Raji (cell line): Measurements from ENCODE around the gene CENPM.

ENCODE experiments used
- POLR2A ChIP-seq: IDR thresholded peaks from 2 replicates; pipeline ENCODE4 v1.6.1; 2011; ENCODE audit warnings: low read depth, low read length, control low read depth; ENCODE audit not compliant: insufficient read depth

Gene CENPM

DNA sequence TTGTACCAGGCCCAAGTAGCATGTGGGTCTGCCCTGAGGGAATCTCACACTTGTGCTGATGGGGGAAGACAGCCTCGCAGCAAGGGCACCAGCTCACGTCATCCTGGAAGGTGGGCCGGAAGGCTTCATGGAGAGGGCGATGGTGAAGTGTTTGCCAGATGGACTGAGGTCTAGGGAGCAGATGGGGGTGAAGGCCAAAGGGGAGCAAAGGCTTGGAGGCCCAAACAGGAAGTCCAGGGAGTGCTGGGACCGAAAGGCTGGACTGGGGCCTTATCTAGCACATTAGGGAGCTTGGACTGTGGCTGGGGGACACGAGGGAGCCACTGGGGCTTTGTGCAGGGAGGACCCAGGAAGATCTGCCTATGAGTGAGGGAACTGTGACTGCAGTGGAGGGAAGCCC is 19.1 kb downstream of the CENPM start:
- peak; percentile 34; the same call in 1 of the 2 replicates for TF ChIP-seq POLR2A

DNA sequence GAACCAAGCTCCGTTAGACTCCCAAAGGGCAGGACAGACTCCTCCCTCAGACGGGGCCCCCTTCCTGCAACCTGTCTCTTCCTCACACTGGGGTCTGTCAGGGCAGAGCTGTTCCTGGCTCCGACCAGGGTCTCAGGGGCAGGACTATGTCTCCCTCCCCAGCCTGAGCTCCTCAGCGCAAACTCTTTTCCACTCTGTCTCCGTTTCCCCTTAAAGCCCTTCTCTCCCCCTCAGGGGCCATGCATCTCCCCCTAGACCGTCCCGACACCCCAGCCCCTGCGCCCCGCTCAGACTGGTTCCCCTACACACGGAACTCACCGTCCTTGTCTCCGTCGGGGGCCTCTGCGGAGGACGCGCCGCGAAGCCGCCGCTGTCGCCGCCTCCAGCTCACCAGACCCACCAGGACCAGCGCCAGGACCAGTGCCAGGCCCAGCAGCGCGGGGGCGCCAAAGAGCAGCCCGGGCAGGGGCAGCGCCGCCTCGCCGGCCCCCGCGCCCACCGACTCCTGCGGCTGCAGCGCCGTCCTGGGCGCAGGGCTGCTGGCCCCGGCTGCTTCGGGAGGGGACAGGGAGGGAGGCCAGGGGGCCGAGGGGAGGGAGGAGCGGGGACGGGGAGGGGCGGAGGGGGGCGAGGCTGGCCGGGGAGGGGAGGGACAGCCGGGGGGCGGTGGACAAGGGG is 21.0 kb downstream of the CENPM start:
- TF ChIP-seq POLR2A, result peak; percentile 16; the same call in 1 of the 2 replicates

DNA sequence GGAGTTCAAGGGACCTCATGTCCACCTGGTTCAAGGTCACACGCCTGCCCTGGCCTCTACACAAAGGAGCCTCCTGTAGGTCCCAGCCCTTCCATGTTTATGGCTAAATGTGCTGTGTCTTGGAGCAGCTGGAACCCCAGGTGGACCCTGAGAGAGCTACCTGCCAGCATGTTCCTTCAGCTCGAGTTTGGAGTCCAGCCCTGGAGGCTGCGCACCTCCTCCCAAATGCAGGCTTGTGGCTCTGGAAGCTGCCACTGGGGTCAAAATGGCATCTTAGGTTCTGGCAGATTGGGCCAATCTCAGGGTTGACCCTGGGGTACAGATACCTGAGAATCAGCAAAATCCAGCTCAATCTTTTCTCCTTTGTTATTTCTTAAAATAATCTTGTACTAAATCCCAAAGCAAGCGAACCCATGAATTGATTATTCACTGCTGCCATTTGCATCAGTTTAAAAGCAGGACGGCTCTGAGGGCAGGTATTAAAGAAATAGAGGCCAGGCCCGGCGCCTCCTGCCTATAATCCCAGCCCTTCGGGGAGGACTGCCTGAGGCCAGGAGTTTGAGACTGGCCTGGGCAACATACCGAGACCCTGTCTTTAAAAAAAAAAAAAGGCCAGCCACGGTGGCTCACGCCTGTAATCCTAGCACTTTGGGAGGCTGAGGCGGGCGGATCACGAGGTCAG is 23.2 kb downstream of the CENPM start:
- no peak for TF ChIP-seq POLR2A

DNA sequence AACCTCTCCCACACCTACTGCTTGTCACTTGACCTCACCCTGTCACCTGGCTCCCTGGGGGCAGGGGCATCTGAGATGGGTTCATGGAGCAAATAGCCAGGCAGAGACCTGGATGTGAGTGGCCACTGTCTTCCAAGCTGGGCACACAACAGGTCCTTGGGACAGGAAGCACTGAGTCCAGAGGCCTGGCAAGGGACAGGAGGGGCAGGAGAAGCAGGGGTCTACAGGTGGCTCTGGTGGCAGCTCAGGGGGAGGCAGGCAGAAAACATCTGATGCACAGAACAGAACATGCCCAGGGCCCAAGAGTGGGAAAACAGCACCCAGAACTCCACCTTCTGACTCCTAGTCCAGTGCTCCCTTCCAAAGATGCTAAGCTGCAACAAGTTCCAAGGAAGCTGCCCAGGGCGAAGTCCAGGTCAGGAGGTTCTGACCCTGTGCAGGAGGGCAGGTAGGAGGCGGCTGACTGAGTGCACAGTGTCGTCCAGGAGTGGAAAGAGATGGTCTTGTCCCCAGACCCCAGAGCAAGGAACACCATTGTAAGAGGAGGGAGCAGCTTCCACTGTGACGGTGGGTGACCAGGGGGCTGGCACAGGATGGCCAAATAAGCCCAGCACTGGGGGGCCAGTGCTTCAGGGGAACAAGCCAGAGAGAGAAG is 23.9 kb downstream of the CENPM start:
- no peak for TF ChIP-seq POLR2A

DNA sequence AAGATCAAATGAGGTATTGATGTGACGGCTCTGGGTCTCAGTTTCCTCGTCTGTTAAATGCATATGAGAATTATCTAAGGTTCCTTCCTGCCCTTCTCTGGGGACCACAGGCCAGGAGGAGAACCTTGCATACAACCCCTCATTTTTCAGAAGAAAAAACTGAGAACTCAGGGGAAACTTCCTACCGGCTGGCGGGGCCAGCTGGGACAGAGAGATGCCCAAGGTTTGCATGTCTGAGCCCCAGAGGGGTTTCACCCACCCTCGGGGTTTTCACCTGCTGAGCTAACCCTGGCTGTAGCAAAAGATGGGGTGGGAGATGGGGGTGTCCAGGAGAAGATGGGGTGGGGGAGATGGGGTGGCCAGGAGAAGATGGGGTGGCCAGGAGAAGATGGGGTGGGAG is 24.6 kb downstream of the CENPM start:
- TF ChIP-seq POLR2A, result no peak

DNA sequence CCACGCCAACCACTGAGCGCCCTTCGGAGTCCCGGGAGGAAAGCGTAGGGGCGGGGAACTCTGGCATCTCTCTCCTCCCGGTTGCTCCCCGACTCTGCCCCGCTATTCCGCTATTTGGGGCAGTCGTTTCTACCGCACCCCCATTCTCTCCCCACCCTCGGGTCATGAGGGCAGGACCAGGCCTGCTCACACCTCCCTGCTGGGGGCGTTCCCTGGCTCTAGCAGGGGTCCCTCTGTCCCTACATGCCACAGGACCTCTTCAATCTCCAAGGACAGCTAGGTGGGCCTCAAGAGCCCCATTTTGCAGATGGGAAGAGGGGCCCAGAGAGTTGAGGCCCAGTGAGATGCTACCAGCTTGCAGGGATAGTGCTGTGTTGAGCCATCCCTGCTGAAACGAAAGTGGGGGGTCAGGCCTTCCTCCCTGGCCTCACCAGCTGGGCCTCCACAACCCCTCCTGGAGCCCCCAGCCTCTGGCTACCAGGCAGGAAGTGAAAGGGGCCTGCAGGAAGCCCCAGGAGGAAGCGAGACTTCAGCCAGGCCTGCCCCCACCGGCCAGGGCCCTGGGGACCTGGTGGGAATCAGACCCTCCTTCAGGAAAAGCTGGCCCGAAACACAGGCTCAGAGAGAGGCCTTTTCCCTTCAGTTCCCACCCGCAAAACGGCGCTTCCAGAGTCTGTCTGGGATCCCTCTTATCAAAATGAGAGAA is 26.5 kb downstream of the CENPM start:
- no peak; the same call in none of the 2 replicates for TF ChIP-seq POLR2A

DNA sequence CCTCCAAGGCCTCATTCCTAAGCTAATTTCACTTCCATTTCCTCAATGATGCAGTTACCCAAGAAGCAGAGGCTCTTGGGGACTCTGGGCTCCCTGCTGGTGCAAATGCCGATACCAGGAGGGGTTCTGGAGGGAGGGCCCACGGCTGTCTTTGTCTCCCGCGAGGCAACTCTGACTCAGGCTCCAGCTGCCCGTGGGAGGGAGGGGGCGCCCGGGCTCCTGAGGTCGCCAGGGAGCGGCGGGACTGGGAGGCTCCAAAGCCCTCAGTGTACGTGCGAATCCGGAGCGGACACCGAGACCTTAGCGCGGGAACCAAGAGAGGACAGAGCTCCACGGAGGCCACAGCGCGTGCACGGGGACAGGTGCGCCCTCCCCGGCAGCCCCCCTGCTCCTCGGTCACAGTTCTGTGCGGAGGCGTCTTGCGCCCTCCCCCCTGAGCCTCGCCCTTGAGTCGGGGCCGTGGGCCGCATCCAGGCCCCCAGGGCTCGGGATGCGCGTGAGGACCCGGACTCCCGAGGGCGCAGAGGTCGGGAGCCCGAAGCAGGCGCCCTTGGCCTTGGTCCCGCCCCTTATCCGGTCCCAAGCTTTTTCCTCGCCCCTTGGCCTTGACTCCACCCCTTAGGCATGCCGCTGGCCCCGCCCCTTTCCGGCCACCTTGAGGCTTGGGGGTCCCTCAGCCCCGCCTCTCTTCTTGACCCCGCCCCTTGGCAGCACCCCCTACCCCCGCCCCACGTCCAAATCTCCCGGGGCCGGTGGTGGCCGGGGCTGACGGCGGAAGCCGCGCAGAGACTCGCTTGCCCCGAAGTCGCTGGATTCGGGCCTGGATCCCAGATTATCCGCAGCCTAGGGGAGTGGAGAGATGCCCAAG is 27.4 kb downstream of the CENPM start:
- TF ChIP-seq POLR2A, result peak; percentile 23; the same call in 1 of the 2 replicates

DNA sequence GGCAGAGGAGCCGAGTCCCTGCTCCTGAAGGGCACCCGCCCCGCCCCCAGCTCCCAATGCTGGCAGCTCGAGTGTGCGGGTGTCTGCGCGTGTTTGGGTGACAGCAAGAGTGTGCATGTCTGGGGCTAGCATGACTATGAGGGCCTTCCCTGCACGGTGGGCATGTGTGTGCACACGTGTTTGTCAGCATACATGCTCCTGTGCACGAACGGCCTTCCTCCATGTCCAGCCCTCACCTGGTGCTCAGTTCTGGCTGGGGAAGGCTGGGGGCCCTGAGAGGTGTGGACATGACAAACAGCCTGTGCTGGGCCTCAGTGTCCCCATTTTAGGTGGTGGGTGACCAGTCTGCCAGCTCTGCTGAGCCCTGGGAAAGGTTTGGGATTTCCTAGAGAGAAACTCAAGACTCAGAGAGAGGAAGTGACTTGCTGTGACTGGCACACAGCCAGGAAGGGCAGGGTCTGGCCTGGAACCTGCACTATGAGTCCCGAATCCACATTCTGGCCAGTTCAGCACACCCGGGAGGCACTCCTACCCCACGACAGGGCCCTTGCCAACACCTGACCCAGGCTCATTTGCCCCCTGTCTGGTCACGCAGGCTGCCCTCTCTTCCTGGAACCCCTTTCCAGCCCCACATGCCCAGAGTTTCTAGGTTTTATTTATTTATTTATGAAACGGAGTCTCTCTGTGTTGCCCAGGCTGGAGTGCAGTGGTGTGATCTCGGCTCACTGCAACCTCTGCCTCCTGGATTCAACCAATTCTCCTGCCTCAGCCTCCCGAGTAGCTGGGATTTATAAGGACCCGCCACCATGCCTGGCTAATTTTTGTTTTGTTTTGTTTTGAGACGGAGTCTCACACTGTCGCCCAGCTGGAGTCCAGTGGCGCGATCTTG is 28.8 kb downstream of the CENPM start:
- TF ChIP-seq POLR2A, result peak; percentile 58

DNA sequence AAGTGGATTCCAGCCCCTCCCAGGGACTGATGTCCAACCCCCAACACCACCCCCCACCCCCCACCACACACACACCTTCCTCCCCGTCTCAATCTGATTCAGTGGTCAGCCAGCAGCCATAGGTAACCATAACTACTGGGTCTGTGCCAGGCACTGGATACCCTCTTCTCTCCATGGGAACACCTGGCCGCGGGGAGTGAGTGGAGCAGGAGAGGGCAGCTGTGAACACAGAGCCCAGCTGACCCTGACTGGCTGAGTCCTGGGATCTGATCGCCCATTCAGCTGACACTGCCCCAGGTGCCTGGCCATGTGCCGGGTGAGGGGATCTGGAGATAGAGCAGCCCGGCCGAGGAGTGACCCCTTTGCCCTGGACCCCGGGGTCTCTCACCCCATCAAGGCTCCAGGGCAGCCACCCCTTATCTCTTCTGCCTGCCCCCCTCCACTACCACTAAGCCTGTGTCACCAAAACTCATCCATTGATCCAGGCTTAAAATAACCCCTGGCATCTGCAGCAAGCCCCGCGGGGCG is 29.5 kb downstream of the CENPM start:
- TF ChIP-seq POLR2A, result no peak

DNA sequence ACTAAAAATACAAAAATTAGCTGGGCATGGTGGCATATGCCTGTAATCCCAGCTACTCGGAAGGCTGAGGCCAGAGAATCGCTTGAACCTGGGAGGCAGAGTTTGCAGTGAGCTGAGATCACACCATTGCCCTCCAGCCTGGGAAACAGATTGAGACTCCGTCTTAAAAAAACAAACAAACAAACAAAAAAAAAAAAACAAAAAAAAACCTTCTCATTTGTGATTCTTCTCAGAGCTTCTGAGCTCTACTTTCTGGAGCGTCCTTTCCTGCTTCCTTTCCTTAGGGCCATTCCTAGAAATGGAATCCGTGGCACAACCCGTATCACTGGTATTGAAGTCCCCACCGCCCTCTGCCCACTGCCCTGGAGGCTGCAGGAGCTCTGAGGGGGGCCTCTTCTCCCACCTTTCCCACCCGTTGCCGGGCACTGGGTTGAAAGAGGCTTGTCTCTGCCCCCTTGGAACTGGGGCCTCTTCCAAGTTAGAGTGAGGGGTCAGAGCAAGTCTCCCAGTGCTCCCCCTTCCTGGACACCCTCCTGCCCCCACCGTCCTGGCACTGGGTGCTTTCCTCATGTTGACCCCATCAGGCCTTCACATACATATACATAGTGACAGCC is 30.1 kb downstream of the CENPM start:
- 0 out of 2 replicates have a peak, but pooled peaks have one; percentile 16 for TF ChIP-seq POLR2A

DNA sequence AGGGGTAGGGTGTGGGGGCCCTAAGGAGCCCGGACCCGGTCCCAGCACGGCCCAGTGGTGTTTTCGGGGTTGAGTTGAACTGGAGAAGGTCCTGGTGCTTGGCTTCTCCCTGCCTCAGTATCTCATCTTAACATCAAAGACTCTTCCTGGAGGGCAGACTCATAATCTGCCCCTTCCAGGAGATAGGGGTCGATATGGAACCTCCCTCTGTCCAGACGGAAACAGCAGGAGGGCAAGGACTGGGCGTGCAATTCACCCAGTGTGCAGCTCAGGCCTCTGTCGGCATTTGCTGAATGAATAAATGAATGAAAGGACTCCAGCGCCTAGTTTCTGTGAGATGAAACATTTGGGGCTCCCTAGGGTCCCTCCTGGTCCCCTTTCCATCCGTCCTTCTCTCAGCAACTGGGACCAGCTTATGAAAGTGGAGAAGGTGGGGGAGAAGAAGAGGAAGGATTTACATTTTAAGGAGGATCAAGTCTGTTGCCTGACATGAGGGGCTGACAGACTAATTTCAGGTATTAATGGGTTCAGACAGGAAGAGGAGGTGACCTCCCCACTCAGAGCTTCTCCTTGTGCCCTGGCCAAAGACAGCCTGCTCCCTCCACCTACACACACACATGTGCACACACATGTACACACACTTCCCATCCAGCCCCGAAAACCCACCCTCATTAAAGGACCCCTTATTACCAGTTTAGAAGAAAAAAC is 31.0 kb downstream of the CENPM start:
- peak; percentile 41; the same call in 1 of the 2 replicates for TF ChIP-seq POLR2A

DNA sequence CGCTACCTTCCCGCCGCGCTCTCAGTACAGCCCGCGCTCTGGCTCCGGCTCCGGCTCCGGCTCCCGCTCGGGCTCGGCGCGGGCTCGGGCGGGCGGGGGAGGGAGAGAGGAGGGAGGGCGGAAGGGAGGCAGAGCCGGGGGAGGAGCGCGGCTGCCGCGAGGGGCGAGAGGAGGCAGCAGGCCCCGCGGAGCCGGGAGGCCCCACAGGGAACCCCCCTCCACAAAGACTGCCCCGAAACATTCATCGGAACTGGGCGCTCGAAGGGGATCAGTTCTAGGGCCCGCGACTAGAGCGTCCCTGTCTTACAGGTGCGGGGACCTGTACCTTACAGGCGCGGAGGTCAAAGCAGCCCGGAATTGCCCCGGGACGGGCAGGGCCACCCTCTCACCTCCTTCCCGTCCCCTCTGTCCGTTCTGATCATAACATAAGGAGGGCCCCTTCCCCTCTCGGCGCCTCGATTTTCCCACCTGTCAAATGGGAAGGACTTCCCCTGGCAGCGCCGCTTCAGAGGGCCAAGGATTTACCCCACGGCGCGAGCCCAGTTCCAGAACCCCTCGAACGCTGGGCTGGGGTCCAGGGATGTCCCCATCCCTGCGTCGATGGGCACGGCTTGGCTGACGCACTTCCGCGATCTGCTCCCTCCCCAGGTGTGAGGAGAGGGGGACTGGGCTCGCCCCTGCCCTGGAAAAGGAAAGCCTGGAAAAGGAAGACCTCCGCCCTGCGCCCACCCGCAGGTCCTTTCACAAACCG is 31.7 kb downstream of the CENPM start, which contains the start of gene SHISA8:
SHISA8 (minus strand) TSS at position 40 of the 751 bp plus-strand sequence. CDS start 407 bp downstream, outside the sequence.
- no peak for TF ChIP-seq POLR2A

DNA sequence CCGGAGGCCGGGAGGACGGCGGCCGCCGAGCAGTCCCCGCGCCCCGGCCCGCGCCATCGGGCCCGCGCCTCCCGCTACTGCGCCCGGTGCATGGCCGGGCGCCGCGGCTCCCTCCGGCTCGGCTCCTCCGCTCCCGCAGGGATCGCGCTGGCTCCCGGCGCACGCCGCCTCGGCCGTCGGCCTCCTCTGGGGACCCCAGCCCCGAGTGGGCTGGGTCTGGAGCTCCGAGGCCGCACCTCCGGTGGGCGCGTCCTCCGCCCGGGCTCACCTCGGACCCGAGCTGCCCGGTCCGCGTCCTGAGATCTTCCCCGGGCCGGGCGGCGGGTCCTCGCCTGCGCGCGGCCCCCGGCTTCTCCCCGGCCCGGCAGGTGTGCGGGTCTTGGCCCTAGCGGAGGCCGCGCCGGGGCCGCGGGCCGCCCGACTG is 32.3 kb downstream of the CENPM start:
- no peak for TF ChIP-seq POLR2A
